Activated effector memory CD4-positive, alpha-beta T cell treated with anti-CD3 and anti-CD28 coated beads, Interleukin-2, amount 50 U/mL, for 16 hours (primary cell): ENCODE measurements around the gene PRLHR.
A peak's percentile ranks its signal among the peaks of the same experiment; 100 is the strongest.
"Not testable (repeated sequence)": the region's sequence is repeated elsewhere in the genome, so short reads cannot be mapped to it uniquely, and the experiment has no call there.

Experiments
- DNase-seq: peaks from one replicate; pipeline ENCODE4 v3.0.0-alpha.2; 2020

PRLHR gene

DNA sequence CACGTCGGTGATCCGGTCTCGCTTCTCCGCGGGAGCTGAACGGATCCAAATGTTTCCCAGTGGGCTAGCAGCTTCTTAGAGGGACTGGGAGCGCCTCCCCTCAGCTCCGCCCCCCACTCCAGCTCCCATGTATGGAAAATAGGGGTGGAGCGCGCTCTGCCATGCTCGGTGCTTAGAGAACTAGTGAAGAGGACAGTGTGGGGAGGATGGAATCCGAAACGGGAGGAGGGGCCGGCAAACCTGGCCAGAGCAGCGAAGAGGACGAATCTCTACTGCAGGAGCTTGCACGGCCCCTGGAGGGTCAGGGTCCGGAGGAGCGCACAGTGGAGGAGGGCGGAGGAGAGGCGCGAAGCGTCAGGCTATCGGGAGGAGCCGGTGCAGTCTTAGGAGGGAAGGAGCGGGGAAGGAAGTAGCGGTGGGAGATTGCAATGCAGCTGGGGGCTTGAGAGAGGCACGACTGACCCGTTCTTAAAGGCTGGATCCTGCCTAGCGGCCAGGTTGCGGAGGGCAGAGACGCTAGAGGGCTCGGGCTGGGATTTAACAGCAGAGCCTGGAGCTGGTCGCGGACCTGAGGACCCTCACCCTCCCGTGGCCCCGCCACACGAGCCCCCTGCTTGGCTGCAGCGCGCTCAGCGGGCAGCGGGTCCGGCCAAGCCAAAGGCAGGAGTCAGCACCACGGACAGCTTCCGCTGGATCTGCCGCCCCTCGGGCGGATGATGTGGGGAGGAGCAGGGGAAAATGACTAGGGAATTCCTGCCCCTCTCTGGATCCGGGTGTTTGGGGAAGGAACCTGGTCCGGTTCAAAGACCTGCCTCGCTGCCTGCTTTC, at the start of gene PRLHR:
Gene PRLHR (minus strand): TSS at position 51 of the 828 bp plus-strand sequence. CDS start 404 bp downstream, outside the sequence.
- DNase-seq, result no peak

DNA sequence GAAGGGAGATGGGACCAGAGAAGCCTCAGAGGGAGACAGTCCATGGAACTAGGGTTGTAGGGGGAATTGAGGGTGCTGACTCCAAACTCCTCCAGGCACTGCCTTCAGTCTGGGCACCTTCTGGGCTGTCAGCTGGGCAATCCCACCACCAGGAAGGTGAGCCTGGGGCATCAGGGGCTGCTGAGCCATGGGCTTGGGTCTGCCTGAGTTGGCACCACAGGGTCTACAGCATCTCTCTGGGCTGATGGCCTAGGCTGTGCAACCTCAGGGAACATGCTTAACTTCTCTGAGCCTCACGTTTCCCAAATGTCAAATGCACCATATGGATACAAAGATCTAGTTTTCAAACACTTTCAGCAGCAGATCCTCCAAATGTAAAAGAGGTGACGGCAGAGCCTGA, 46.8 kb upstream of the PRLHR start:
- no peak for DNase-seq

DNA sequence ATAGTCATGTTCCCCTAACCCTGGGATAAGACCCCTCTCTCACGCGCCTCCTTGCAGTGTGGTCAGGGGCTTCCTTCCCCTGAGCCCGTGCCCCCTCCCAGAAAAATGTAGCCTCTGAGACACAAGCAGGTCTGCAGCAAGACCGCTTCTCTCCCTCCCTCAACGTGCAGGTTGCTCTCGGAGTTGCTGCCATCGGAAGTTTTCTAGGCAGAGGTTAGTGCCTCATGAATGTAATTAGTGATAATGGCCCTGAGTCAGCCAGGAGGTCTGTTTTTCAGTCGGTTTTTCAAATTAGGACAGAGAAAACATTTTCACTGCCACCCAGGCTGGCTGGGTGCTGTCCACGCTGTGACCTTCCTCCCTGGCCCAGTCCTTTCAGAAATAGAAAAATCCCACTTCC, 43.2 kb upstream of the PRLHR start:
- DNase-seq, result no peak

DNA sequence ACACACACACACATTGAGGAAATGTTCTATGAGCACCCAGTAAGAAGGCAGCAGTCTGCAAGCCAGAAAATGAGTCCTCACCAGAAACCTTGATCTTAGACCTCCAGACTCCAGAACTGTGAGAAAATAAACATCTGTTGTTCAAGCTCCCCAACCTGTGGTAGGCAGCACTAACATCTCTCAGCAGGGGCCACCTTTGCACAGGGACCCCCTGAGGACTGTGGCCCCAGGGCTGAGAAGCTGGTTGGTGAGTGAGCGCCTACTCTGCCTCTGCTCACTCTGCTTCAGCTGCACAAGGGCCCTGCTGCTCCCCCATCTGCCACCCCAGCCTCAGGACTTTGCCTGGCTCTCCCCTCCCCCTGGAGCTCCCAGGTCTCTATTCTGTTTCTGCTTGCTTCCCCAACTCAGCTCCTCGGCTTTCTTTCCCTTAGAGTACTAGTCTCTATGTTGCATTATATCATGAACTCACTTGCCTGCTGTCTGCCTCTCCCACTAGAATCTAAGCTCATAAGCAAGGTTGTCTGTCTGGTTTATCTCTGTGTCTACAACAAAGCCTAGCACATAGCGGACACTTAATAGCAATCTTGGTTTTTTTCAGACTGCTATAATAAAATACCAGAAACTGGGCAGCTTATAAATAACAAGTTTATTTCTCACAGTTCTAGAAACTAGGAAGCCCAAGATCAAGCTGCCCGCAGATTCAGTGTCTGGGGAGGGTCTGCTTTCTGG, 40.4 kb upstream of the PRLHR start:
- no peak for DNase-seq

DNA sequence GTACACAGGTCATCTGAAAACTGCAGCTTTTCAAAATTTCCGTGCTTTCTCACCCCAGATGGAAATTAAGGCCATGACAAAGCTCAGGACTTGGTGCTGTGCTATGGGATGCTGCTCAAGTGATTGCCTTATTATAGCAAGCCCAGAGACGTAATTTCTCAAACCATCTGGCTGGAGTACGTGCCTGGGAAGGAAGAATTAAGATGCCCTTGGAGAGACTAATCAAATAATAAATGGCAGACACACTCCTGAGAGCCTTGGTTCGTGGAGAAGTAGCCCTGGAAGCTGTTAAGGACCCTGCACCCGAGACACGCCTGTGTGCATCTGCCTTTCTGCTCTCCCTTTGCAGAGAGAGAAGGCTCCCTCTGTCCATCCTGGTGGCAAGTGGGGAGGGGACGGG, 38.3 kb upstream of the PRLHR start:
- DNase-seq, result no peak

DNA sequence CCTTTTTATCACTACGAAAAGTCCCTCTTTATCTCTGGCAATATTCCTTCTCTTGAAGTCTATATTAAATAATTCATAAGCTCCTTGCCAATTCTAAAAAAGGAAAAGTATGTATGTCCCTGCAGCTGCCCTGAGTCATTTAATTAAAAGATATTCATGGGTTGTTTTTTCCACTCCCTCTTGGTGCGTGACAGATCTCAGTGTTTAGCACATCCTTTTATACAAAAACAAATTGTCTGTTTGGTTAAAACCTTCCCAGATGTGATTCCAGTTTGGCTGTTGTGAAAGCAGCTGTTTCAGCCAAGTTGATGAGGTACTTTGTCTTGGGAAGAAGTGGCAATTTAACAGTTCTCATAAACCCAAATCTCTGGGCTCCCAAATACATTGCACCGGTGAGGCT, 33.8 kb upstream of the PRLHR start:
- DNase-seq, result no peak

DNA sequence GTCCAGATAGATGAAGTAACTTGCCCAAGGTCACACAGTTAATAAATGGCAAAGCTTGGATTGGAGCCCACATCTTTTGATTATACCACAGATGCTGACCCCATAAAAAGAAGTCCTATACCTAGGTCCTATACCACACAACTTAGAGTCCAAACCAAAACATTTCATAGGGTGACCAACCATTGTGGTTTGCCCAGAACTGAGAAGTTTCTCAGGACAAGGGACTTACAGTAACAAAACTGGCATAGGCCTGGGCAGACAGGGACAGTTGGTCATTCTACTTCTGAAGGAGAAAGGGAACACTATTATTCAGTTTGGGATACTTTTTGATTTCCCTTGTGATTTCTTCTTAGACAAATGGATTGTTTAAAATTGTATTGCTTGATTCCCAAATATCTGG, 32.9 kb upstream of the PRLHR start:
- no peak for DNase-seq

DNA sequence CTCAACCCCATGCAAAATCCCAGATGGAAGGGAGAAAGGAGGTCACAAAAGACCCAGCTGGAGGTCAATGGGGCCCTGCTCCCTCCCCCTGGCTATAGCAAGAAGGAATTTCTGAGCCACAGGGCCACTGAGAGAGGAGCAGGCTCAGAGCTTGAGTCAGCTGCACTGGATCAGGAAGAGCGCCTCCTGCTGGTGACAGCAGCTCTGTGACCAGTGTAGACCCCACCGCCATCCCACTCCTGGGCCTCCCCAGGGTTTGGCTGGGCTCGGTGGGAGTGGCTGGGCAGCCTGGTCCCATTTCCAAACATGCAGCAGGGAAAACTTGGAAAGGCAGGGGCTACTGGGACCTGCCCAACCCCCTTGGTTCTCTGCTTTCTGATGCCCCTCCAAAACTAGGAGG, 31.5 kb upstream of the PRLHR start:
- no peak for DNase-seq

DNA sequence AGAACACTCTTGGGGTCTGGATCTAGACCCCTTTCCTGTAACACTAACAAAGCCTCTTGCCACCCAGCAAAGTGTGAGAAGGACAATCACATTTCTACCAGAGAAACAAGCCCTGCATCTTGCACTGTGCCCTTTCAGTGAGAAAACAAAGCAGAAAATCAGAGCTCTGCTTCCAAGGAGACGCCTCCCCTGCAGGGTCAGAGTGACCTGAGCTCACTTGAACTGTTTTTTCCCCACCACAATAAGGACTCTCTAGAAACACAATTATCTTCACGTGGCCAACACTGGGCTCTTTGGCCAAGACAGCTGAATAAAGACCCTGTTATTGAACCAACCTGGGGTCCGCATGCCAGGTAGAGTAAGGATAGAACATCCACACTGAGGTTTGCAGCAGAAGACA, 30.1 kb upstream of the PRLHR start:
- no peak for DNase-seq

DNA sequence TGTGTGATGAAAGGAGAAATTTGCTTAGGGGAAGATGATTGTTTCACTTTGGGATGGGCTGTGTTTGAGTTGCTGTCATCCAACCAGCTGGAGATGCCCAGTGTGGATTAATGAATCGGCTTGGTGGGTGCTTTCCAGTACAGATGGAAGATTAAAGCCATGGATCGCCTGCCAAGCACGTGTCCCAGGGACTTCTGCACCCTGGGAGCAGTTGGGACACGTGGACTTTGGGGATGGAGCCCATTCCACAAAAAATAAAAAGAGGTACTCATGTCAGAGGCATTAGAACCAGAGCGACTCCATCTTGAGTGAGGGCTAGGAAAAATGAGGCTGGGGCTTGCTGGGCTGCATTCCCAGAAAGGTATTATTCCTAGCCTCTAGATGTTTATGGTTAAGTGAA, 29.3 kb upstream of the PRLHR start:
- DNase-seq, result no peak

DNA sequence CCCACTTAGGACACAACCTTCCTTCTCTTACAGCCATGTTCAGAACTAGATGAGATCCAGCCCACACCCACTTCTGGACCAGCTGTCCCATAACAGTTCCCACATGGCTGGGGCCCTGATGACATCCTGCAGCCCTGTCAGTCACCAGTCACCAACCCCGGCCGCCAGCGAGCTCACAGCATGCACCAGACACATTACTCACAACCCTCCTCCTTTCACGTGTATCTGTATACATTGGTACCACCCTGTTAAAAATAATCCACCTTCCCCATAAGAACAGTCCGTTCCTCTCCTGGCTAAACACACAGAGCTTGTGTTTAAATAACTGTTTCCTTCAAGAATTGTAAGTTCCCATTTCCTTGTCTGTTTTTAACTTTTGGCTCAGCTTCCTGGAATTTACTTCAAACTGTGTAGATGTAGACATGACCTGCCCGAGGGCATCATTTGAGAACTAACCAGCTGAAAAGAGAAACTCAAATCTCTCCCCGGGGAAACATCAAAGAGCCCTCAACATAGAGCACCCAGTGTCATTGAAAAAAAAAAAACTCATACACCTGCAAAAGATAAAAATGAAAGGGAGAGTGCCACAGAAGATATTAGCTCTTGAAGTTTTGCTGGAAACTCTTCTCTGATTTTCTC, 26.0 kb upstream of the PRLHR start:
- no peak for DNase-seq

DNA sequence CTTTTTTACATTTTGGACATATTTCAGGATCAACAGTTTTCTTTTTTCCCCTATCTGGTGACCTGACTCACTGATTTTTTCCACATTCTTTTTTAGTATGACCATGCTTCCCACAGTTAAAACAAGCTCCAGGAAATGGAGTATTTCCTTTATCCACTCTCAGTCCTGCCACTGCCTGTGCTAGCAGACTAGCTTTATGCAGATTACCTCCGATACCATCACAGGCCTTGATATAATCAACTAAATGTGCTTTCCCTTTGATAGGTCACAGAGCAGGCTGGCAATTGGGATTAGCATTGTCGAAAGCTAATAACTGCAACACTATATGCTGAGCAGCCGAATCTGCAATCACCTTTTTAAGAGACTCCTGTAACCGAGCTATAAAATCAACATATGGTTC, 18.4 kb upstream of the PRLHR start:
- not testable (repeated sequence) for DNase-seq

DNA sequence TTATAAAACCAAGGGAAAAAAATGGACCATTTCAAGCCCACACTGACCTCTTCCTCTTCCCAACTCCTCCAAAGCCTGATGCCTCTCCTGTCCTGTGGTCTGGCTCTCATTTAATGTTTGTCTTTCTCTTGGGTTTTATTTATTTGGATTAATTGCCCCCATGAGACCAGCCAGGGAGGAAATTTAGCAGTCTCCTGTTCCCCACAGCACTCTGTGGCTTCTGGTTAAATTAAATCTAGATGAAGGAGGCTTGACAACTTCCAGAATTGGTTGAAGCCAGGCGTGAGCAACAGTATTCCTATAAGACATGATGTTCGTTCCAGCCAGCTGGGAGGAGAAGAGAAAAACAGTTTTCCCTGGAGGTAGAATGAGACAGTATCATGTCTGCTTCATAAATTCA, 15.1 kb upstream of the PRLHR start:
- no peak for DNase-seq

DNA sequence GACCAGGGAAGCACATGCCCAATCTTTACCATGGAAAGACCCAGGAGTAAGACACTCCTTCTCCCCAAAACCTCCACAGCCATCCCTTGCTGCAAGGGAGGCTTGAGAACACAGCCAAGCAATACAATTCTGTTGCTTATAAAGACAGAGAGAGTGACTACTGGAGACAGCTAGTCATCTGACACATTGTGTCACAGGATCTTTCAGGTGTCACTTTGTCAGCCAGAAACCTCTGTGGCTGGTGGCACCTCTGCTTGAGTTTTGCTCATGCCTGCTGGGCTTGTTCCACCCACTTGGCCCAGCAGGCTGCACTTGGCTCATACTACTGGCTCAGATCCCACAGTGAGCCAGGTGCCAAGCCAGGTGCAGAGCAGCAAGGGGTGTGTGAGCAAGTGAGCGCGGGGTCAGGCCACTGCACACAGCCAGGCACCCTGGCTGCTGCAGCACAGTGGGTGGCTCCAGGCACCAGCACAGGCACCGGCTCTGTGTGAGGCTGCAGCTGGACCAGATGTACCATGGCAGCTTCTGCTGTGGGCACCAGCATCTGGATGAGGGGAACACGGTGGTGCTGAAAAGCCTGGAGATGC, 12.4 kb upstream of the PRLHR start:
- DNase-seq, result no peak

DNA sequence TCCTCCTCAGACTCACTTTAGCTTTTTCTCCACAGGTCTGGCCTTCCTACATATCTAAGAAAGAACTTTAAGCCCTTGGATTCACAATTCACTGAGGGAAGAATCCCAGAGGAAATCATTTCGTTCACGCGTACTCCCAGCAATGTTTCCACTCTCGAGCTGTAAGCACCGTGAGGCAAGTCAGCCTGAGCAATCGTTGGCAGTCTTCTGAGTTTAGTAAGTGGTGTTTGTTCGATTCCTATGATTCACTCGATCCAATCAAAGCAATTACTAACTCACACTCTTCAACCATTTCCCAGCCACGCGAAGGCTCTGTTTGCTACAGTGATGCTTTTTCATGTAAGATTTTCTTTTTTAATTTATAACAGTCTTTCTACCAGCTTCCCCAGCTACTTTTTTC, 10.2 kb upstream of the PRLHR start:
- no peak for DNase-seq

DNA sequence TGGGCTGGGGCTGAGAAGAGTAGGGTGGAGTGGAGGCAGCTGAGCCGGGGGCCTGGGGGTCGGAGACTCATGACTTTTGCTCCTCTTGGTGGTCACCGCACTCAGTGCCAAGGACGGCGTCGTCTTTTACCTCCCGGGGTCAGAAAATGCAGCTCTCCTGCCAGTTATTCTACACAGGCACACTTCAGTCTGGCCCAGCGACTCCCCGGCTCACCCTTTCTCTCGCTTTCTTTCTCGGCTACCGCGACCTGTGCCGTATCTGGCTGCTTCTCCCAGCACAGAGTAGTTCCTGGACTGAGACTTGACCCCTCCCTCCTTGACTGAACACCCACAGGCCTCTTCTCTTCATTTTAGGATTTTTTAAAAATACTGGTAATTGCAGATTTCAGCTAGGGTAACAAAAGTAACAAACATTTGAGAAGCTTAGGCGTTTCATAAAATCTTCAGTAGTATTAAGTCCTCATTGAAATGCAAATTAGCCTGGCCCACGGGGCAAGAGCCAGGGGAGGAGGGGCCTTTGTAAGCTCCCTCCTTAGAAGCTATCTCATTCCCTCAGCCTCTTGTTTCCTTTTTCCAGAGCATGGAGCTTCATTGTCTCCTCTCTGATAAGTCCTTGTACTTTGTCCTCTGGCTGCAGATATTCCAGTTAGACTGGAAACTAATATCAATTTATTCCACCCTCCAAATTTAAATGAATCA, 1.1 kb upstream of the PRLHR start:
- no peak for DNase-seq

DNA sequence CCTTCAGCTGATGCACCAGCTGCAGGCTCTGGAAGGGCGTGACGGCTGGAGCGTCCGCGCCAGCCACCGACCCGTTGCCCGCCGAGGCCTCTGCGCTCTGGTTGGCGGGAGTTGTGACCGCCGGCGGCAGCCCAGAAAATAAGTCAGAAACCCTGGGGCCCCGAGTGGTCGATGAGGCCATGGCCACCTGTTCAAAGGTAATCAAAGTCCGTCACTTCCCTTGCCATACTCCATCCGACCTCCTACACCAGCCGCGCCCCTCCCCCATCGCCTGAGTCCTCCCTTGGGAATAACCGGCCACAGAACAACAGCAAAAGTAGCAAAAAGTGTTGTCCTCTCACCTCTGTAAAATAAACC, 406 bp downstream of the PRLHR start:
- no peak for DNase-seq

DNA sequence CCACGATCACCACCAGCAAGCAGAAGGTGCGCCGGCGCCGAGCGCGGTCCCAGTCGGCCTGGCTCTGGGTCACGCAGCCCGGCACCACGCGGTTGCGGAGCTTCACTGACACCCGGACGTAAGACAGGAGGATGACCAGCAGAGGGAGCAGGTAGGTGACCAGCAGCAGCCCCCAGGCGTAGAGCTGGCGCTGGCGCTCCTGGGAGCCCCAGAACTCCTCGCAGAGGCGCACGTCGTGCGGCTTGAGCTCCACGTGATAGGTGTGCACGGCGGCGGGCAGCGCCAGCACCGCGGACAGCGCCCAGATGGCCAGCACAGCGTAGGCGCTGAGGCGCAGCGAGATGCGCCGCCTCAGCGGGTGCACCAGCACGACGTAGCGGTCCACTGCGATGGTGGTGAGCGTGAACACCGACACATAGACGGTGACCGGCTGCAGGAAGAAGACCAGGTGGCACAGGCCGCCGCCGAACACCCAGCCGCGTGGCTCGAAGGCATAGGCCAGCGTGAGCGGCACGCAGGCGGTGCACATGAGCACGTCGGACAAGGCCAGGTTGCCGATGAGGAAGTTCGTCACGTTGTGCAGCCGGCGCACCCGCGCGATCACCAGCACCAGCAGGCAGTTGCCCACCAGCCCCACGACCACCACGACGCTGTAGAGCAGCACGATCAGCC, 920 bp downstream of the PRLHR start:
- DNase-seq, result peak; percentile 66

DNA sequence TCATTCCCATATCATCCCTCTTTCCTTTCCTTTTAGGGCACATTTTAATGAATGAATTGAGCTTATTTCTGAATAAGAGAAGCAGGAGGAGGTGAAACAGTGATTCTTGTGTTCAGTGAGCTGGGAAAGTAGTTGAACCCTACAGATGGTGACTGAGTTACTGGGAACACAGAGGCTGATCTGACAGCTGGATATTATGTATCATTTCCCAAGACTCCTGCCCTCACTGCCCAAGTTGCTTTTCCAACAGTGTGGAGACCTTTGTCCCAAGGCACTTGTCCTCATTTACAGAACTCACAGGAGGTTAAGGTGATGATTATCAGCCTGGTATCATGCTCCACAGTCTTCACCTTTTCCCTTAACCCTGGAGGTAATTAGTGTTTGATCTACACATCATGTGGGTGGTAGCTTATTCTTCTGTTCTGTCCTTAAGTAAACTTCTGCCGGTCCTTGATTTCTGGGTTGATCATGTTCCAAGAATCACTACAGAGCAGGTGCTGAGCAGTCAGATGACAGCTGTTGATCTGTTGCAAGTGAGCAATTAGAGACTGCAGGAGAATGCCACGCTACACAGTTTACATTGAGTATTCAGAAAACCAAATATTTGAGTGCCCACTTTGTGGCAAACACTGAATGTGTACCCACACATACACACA, 2.6 kb downstream of the PRLHR start:
- DNase-seq, result no peak

DNA sequence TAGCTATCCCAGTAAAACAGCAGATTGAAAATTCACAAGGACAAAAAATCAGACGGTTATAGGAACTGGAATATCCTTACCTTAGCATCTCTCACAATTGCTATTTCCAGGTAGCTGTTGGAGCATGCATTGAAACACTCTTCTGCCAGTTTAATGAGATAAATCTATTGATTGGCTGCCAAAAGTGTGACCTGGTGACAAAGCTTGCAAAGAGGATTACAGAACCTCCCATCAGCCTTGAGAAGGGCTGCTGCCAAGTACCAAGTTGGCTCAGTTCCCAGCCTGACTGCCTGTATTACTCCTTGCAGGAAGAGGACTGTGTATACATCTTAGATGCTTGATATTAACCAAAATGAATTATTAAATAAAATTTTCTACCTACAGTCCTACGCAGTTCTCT, 5.1 kb downstream of the PRLHR start:
- DNase-seq, result no peak

DNA sequence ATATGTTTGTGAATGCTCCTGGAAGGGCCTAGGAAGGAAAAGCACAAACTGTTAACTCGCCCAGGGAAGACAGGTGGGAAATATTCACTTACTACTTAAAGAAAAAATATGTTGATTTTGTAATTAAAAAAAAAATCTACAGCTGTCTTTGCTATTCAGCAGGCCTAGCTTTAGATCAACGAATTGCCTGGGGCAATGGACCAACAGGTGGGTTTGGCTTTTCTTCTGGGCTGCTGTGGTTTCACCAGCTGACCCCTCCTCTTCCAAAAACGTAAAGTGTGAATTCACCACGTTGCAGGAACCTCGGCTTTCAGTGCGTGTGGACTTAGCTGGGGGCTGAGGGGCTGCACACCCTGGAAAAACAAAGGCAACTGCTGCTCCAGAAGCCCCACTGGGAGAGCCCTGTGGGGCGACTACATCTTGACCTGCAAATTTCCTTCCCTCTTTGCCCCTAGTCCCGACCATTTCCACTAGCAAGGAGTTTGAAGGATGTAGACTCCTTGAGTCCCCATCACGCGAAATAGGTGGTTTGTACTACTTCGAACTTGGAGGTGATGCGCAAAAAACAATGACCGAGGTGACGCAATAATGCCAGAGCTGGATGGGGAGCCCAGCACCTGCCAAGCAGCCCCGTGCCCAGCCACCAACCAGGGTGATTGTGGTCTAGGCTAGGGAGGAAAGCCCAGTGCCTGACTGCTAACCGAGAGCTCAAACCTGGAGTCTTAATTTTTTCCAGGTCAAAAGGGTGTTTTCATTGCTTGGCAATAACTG, 7.4 kb downstream of the PRLHR start:
- DNase-seq, result no peak
